SK-N-SH treated with all-trans-retinoic acid at 6 μM for 48 hours (cell line): ENCODE measurements around the gene LENG1.

Source experiments
- ATAC-seq: fragments of 200-7000 bp; cut with Tn5 transposase; 3 replicates; pipeline ENCODE4 v1.9.1; 2020; ENCODE audit warnings: mild to moderate bottlenecking, moderate library complexity
- BACH2 ChIP-seq: fragments of 250-450 bp; sonication (Bioruptor Pico); IDR thresholded peaks from 2 replicates; pipeline ENCODE4 v1.9.0; 2021; ENCODE audit warnings: mild to moderate bottlenecking, borderline replicate concordance
- CSDC2 ChIP-seq: fragments of 250-450 bp; sonication (Bioruptor Pico); IDR thresholded peaks from 2 replicates; pipeline ENCODE4 v1.5.0; 2020; ENCODE audit warnings: mild to moderate bottlenecking, moderate library complexity
- ESRRG ChIP-seq: fragments of 250-450 bp; sonication (Bioruptor Pico); IDR thresholded peaks from 2 replicates; pipeline ENCODE4 v1.6.1; 2021; ENCODE audit warnings: mild to moderate bottlenecking
- GLIS3 ChIP-seq: fragments of 250-450 bp; sonication (Bioruptor Pico); IDR thresholded peaks from 2 replicates; pipeline ENCODE4 v1.5.0; 2020; ENCODE audit warnings: mild to moderate bottlenecking, moderate library complexity
- ISL1 ChIP-seq: fragments of 250-450 bp; sonication (Bioruptor Pico); IDR thresholded peaks from 2 replicates; pipeline ENCODE4 v2.1.2; 2022; ENCODE audit warnings: mild to moderate bottlenecking, moderate library complexity
- PPARA ChIP-seq: fragments of 250-450 bp; sonication (Bioruptor Pico); IDR thresholded peaks from 2 replicates; pipeline ENCODE4 v1.5.0; 2020; ENCODE audit warnings: mild to moderate bottlenecking, borderline replicate concordance
- RARB ChIP-seq: fragments of 250-450 bp; sonication (Bioruptor Pico); IDR thresholded peaks from 2 replicates; pipeline ENCODE4 v1.8.0; 2021; ENCODE audit warnings: mild to moderate bottlenecking, moderate library complexity
- SNAI2 ChIP-seq: fragments of 250-450 bp; sonication (Bioruptor Pico); IDR thresholded peaks from 2 replicates; pipeline ENCODE4 v1.5.0; 2020; ENCODE audit warnings: mild to moderate bottlenecking, moderate library complexity
- TCF4 ChIP-seq: fragments of 250-450 bp; sonication (Bioruptor Pico); IDR thresholded peaks from 2 replicates; pipeline ENCODE4 v1.8.0; 2021; ENCODE audit warnings: mild to moderate bottlenecking, moderate library complexity, borderline replicate concordance
- ZC3H10 ChIP-seq: fragments of 250-450 bp; sonication (Bioruptor Pico); IDR thresholded peaks from 2 replicates; pipeline ENCODE4 v1.5.1; 2021; ENCODE audit warnings: mild to moderate bottlenecking, moderate library complexity
- ZFP3 ChIP-seq: fragments of 250-450 bp; sonication (Bioruptor Pico); IDR thresholded peaks from 2 replicates; pipeline ENCODE4 v1.5.0; 2020; ENCODE audit warnings: mild to moderate bottlenecking, moderate library complexity
- ZFP30 ChIP-seq: fragments of 450-650 bp; formaldehyde crosslinking; IDR thresholded peaks from 2 replicates; pipeline ENCODE4 v1.5.0; 2022; ENCODE audit warnings: mild to moderate bottlenecking, moderate library complexity
- ZNF565 ChIP-seq: fragments of 450-650 bp; formaldehyde crosslinking; conservative IDR thresholded peaks from 2 replicates; pipeline ENCODE4 v1.5.0; 2020; ENCODE audit warnings: low read depth, mild to moderate bottlenecking, moderate library complexity
- ZNF70 ChIP-seq: fragments of 450-650 bp; formaldehyde crosslinking; IDR thresholded peaks from 2 replicates; pipeline ENCODE4 v1.5.0; 2020; ENCODE audit warnings: mild to moderate bottlenecking, moderate library complexity
- ZNF8 ChIP-seq: fragments of 450-650 bp; formaldehyde crosslinking; IDR thresholded peaks from 2 replicates; pipeline ENCODE4 v1.5.0; 2020; ENCODE audit warnings: mild to moderate bottlenecking, moderate library complexity
- TF ChIP-seq, protein P1 (sequence below): fragments of 250-450 bp; sonication (Bioruptor Pico); IDR thresholded peaks from 2 replicates; pipeline ENCODE4 v1.5.1; 2021; ENCODE audit warnings: mild to moderate bottlenecking, moderate library complexity
- TF ChIP-seq, protein P2 (sequence below): fragments of 250-450 bp; sonication (Bioruptor Pico); IDR thresholded peaks from 2 replicates; pipeline ENCODE4 v1.5.0; 2020; ENCODE audit warnings: mild to moderate bottlenecking, moderate library complexity

LENG1 gene

DNA sequence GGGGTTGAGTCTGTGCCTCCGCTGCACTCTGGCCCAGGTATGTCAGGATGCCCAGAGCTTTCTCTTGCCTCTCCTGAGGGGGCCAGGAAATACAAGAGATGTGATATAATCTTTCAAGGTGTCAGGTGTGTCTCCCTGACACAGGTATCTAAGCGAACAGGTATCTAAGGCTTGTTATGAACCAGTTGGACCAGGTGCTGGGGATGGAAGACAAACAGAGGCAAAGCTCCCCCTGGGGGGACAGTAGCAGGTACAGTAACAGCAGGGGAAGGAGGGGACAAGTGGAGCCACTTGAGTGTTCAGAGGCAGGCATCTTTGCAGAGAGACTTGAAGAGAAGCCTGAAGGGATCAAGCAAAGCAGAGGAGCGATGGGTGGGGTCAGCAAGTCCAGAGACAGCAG is 2.6 kb downstream of the LENG1 start:
- no peak for TF ChIP-seq PPARA (CRISPR knock-in tag)
- ATAC-seq = no peak

DNA sequence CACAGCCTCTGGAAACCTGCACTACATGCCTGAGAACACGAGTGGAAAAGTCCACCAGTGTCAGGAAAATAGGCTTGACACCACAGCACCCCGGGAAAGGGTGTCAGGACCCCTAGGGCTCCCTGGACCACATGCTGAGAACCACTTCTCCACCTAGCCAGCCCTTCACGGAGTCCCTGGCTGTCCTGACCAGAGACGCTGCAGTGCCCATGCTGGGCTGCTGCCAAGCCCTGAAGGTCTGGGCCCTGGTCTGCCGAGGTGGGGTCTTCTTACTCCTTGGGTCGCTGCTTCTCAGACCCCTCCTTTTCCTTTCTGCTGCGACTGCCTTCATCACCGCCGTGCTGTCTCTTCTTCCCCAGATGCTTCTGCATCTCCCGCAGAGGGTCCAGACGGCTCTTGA is 3.0 kb downstream of the LENG1 start:
- ATAC-seq = no peak
- TF ChIP-seq ZC3H10 (CRISPR knock-in tag) = no peak
- no peak for TF ChIP-seq ESRRG (CRISPR knock-in tag)
- TF ChIP-seq PPARA (CRISPR knock-in tag) = no peak
- no peak for TF ChIP-seq TCF4 (CRISPR knock-in tag)
- no peak for TF ChIP-seq ZFP30
- TF ChIP-seq, protein P1, sequence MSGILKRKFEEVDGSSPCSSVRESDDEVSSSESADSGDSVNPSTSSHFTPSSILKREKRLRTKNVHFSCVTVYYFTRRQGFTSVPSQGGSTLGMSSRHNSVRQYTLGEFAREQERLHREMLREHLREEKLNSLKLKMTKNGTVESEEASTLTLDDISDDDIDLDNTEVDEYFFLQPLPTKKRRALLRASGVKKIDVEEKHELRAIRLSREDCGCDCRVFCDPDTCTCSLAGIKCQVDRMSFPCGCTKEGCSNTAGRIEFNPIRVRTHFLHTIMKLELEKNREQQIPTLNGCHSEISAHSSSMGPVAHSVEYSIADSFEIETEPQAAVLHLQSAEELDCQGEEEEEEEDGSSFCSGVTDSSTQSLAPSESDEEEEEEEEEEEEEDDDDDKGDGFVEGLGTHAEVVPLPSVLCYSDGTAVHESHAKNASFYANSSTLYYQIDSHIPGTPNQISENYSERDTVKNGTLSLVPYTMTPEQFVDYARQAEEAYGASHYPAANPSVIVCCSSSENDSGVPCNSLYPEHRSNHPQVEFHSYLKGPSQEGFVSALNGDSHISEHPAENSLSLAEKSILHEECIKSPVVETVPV = no peak
- no peak for TF ChIP-seq ZNF70 (CRISPR knock-in tag)
- TF ChIP-seq RARB (CRISPR knock-in tag) = no peak
- TF ChIP-seq, all 23 proteins: peak for 0

DNA sequence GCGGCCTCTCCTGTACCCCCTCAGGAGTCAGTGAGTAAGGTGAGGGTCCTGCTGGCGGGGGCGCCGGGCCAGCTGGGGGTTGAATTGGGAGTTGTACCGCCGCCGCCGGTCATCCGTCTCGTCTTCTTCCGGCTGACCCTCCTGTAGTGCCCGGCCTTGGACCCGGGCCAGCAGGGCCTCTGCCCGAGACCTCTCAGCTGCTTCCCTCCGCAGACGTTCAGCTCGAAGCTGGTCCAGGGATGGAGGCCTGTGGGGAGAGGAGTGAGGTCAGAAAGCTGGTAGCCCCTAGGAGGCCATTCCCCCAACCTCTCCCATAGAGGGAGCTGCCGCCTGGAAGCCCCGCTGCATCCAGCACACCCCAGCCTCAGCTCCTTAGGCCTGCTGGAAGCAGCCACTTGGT is 3.8 kb downstream of the LENG1 start:
- ATAC-seq = no peak
- TF ChIP-seq TCF4 (CRISPR knock-in tag) (no peak), ZFP3 (no peak), GLIS3 (CRISPR knock-in tag) (no peak), ZC3H10 (CRISPR knock-in tag) (no peak), ZNF70 (CRISPR knock-in tag) (no peak), SNAI2 (no peak), CSDC2 (CRISPR knock-in tag) (no peak), ZNF8 (CRISPR knock-in tag) (no peak), ZFP30 (no peak), ISL1 (CRISPR knock-in tag) (no peak)
- TF ChIP-seq, protein P2, sequence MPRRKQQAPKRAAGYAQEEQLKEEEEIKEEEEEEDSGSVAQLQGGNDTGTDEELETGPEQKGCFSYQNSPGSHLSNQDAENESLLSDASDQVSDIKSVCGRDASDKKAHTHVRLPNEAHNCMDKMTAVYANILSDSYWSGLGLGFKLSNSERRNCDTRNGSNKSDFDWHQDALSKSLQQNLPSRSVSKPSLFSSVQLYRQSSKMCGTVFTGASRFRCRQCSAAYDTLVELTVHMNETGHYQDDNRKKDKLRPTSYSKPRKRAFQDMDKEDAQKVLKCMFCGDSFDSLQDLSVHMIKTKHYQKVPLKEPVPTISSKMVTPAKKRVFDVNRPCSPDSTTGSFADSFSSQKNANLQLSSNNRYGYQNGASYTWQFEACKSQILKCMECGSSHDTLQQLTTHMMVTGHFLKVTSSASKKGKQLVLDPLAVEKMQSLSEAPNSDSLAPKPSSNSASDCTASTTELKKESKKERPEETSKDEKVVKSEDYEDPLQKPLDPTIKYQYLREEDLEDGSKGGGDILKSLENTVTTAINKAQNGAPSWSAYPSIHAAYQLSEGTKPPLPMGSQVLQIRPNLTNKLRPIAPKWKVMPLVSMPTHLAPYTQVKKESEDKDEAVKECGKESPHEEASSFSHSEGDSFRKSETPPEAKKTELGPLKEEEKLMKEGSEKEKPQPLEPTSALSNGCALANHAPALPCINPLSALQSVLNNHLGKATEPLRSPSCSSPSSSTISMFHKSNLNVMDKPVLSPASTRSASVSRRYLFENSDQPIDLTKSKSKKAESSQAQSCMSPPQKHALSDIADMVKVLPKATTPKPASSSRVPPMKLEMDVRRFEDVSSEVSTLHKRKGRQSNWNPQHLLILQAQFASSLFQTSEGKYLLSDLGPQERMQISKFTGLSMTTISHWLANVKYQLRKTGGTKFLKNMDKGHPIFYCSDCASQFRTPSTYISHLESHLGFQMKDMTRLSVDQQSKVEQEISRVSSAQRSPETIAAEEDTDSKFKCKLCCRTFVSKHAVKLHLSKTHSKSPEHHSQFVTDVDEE (CRISPR knock-in tag) = no peak

DNA sequence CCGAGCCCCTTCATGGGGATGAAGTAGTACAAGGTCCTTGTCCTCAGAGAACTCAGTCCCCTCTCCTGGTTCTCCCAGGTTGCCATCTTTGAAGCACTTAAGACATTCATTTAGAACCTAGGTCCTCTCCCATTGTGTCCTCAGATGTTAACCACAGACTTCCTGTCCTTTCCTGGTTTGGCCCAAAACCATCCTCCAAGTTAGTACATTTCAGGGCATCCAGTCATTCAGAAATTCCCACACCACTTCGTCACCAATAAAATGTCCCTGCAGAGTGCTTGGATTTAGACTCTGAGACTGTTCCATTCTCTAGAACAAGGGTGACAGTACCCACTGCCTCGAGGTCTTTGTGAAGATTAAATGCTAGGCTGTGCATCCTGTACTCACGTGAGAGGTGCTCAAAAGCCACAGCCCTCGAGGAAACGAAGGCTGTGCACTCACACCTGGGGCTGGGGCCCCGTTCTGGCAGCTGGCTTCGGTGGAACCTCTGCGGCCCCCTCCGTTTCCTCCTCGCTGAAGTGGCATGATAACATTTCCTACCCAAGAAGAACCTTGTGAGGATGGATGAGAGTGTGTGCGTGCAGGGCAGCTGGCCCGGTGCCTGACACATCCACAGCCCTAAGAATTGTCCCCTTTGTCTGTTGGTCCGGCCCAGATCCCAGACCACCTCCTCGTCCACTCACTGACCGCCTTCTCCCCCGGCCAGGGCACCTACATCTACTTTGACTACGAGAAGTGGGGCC is 4.7 kb downstream of the LENG1 start:
- ATAC-seq = no peak
- TF ChIP-seq ZNF8 (CRISPR knock-in tag) (no peak), ZNF565 (CRISPR knock-in tag) (no peak), ESRRG (CRISPR knock-in tag) (no peak), PPARA (CRISPR knock-in tag) (no peak), ZC3H10 (CRISPR knock-in tag) (no peak), ZFP3 (no peak), BACH2 (CRISPR knock-in tag) (no peak)
- TF ChIP-seq, protein P2 (CRISPR knock-in tag) = no peak

DNA sequence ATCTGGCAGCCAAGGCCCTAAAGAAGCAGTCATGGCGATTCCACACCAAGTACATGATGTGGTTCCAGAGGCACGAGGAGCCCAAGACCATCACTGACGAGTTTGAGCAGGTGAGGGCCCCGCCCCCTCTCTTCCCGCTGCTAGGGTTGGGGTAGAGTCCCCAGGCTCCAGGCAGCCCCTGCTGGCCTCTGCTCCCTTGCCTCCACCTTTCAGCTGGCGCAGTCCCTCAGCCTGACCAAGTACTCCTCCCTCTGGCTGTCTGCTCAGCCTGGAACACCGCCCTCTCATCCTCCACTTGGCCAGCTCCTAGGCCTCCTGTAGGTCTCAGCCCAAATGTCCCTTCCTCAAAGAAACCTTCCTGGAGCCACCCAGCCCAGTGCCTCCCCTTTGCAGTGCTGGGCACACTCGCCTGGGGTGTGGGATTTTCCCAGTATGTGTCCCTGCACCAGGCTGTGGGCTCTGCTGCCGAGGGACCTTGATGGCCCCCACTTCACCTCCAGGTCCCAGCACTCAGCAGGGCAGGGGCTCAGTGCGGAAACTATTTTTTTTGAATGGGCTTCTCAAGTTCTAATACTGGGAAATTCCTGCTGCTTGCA is 5.7 kb downstream of the LENG1 start:
- TF ChIP-seq ZC3H10 (CRISPR knock-in tag) = no peak
- ATAC-seq = no peak
